HepG2 (cell line): ENCODE results near the gene FAM131C. TPM values are rescaled to one million over a fixed set of nuclear protein-coding genes. Genes with fewer than 3 reads are reported as not detected.

ENCODE experiments used
- ARHGAP35 ChIP-seq: sonication (generic); formaldehyde crosslinking; IDR thresholded peaks from 2 replicates; pipeline ENCODE4 v1.9.0; 2022; ENCODE audit warnings: mild to moderate bottlenecking, inconsistent platforms, moderate library complexity, missing genetic modification reagents, borderline replicate concordance
- ARNTL ChIP-seq: sonication (generic); formaldehyde crosslinking; IDR thresholded peaks from 2 replicates; pipeline ENCODE4 v1.4.0; 2020; ENCODE audit warnings: mild to moderate bottlenecking, missing genetic modification reagents
- ASH2L ChIP-seq: fragments of 300-600, 200-600 bp; sonication (generic); IDR thresholded peaks from 2 replicates; pipeline ENCODE4 v1.7.0; 2017; ENCODE audit warnings: low read depth, mild to moderate bottlenecking, moderate library complexity, mixed read lengths, low read length; ENCODE audit not compliant: insufficient read length
- DNMT1 ChIP-seq: sonication (generic); formaldehyde crosslinking; IDR thresholded peaks from 2 replicates; pipeline ENCODE4 v1.5.1; 2020; ENCODE audit warnings: mild to moderate bottlenecking, missing genetic modification reagents
- ELF3 ChIP-seq: IDR thresholded peaks from 2 replicates; pipeline ENCODE4 v1.6.1; 2016; ENCODE audit warnings: missing genetic modification reagents, missing compliant biosample characterization
- GTF2F1 ChIP-seq: fragments of 150-350 bp; IDR thresholded peaks from 2 replicates; pipeline ENCODE4 v1.6.1; 2014; ENCODE audit warnings: low read length
- HDAC1 ChIP-seq: sonication (generic); formaldehyde crosslinking; IDR thresholded peaks from 2 replicates; pipeline ENCODE4 v1.5.1; 2020; ENCODE audit warnings: mild to moderate bottlenecking, missing genetic modification reagents
- HDAC6 ChIP-seq: fragments of 200-600 bp; sonication (generic); IDR thresholded peaks from 2 replicates; pipeline ENCODE4 v1.7.0; 2017; ENCODE audit warnings: mild to moderate bottlenecking, antibody characterized with exemption, low read length, low read depth
- HNF4A ChIP-seq: sonication (generic); formaldehyde crosslinking; IDR thresholded peaks from 2 replicates; pipeline ENCODE4 v1.4.0; 2020; ENCODE audit warnings: missing genetic modification reagents
- NFIC ChIP-seq: IDR thresholded peaks from 2 replicates; pipeline ENCODE4 v1.6.1; 2012; ENCODE audit warnings: mild to moderate bottlenecking, low read length, inconsistent platforms
- NR2F1 ChIP-seq, 2 experiments: fragments of 450-650 bp in 1 of 2; formaldehyde crosslinking in 1 of 2; IDR thresholded peaks; 2 replicates each; pipeline versions ENCODE4 v1.5.0 to v1.6.1; 2016 to 2020; ENCODE audit warnings: mild to moderate bottlenecking in 1 of 2, missing compliant biosample characterization in 1 of 2, missing genetic modification reagents in 1 of 2, moderate library complexity in 1 of 2
- PCBP1 ChIP-seq: fragments of 200-400 bp; formaldehyde crosslinking; IDR thresholded peaks from 2 replicates; pipeline ENCODE4 v1.6.1; 2017; ENCODE audit warnings: mild to moderate bottlenecking, low read depth, low read length, borderline replicate concordance
- TARDBP ChIP-seq: sonication (generic); formaldehyde crosslinking; IDR thresholded peaks from 2 replicates; pipeline ENCODE4 v1.8.0; 2022; ENCODE audit warnings: mild to moderate bottlenecking, missing genetic modification reagents
- ZNF136 ChIP-seq: sonication (generic); formaldehyde crosslinking; IDR thresholded peaks from 2 replicates; pipeline ENCODE4 v1.8.1; 2022; ENCODE audit warnings: low read depth, mild to moderate bottlenecking, moderate library complexity, missing genetic modification reagents
- ZNF343 ChIP-seq: sonication (generic); formaldehyde crosslinking; IDR thresholded peaks from 2 replicates; pipeline ENCODE4 v1.4.0; 2020; ENCODE audit warnings: mild to moderate bottlenecking, missing genetic modification reagents
- ZNF567 ChIP-seq: sonication (generic); formaldehyde crosslinking; IDR thresholded peaks from 2 replicates; pipeline ENCODE4 v1.8.1; 2023; ENCODE audit warnings: mild to moderate bottlenecking, missing genetic modification reagents, borderline replicate concordance
- ZNF614 ChIP-seq: IDR thresholded peaks from 2 replicates; pipeline ENCODE4 v1.6.1; 2018; ENCODE audit warnings: missing biosample characterization, missing genetic modification reagents, inconsistent platforms, borderline replicate concordance
- ZNF850 ChIP-seq: sonication (generic); formaldehyde crosslinking; conservative IDR thresholded peaks from 2 replicates; pipeline ENCODE4 v1.9.0; 2021; ENCODE audit warnings: mild to moderate bottlenecking, missing genetic modification reagents
- ZSCAN20 ChIP-seq: sonication (generic); formaldehyde crosslinking; IDR thresholded peaks from 2 replicates; pipeline ENCODE4 v1.4.0; 2020; ENCODE audit warnings: missing genetic modification reagents, mild to moderate bottlenecking, borderline replicate concordance
- polyA plus RNA-seq, 8 experiments: library from polyadenylated mRNA; depleted of rRNA in 3 of 8; stranded (reverse) in 7 of 8; unstranded in 1 of 8; fragments of >200 nt; fragmentation: Illumina TruSeq in 4 of 8; extraction: Trizol in 4 of 8; gene quantifications; 2 replicates each; pipeline versions ENCODE4 v1.2.1 to v1.2.3, GENCODE V29; 2011 to 2016; ENCODE audit warnings: low read depth in 4 of 8, missing spikeins in 1 of 8, mixed read lengths in 1 of 8; ENCODE audit not compliant: insufficient read depth in 1 of 8
- total RNA-seq, 5 experiments: library from RNA; depleted of rRNA; stranded (reverse); fragments of >200 nt; fragmentation: Illumina TruSeq; extraction: Trizol; gene quantifications; 2 replicates each; pipeline ENCODE4 v1.2.3, GENCODE V29; 2016; ENCODE audit warnings: low read depth in 1 of 5
- TF ChIP-seq, protein P1 (sequence below): sonication (generic); formaldehyde crosslinking; IDR thresholded peaks from 2 replicates; pipeline ENCODE4 v1.9.0; 2021; ENCODE audit warnings: missing genetic modification reagents, mild to moderate bottlenecking, borderline replicate concordance
- TF ChIP-seq, protein P2 (sequence below): sonication (generic); formaldehyde crosslinking; IDR thresholded peaks from 2 replicates; pipeline ENCODE4 v1.9.0; 2022; ENCODE audit warnings: missing genetic modification reagents, mild to moderate bottlenecking, borderline replicate concordance
- TF ChIP-seq, protein P3 (sequence below): sonication (generic); formaldehyde crosslinking; IDR thresholded peaks from 2 replicates; pipeline ENCODE4 v1.9.0; 2021; ENCODE audit warnings: mild to moderate bottlenecking, missing genetic modification reagents

Gene FAM131C
- total and polyA plus RNA-seq, 2 of the 13 experiments (the other 11 are each of a cell fraction or from before 2014, with no cell fraction given): 0.07 TPM; not detected in 1

DNA sequence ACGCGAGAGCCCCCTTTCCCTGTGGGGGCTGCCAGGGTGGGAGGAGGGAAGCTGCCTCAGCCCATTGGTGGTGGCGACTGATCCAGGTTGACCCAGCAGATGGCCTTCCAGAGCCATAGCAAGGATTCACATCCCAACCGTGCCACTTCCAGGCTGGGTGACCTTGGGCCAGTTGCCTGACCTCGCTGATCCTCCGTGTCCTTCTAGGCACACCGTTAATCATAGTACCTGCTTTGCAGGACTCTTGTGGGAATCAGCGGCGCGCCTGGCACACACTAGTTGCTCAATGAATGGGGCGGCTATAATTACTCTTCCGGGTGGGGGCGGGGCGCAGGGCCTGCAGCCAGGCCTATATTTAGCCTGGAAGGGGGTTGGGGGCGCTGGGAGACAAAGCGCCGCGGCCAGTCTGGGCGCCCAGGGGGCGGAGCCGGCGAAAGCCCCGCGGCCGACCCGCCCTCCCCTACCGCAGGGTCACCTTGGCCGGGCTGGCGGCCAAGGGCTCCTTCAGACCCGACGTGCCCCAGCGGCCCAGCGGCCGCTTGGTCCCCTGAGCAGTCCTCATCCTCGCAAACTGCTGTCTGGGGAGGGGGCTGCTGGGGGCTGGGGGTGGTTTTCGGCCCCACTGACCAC, 60.7 kb downstream of the FAM131C start (continued):
- TF ChIP-seq ARHGAP35 (CRISPR knock-in tag) (no peak), GTF2F1 (no peak), ARNTL (CRISPR knock-in tag) (no peak), ZSCAN20 (CRISPR knock-in tag) (no peak), PCBP1 (0 out of 2 replicates have a peak, but pooled peaks have one; percentile 45), DNMT1 (CRISPR knock-in tag) (no peak), ZNF567 (no peak), ZNF343 (CRISPR knock-in tag) (no peak), HDAC1 (CRISPR knock-in tag) (peak; percentile 69), ZNF136 (CRISPR knock-in tag) (no peak), NR2F1 (CRISPR knock-in tag; IDR thresholded peaks at IDR 0.05) (no peak), ASH2L (no peak), NFIC (no peak), HDAC6 (no peak), TARDBP (no peak), ZNF850 (CRISPR knock-in tag) (no peak), ELF3 (CRISPR knock-in tag) (peak; percentile 40; the same call in 1 of the 2 replicates), ZNF614 (CRISPR knock-in tag) (no peak), HNF4A (no peak)
- TF ChIP-seq, protein P1, sequence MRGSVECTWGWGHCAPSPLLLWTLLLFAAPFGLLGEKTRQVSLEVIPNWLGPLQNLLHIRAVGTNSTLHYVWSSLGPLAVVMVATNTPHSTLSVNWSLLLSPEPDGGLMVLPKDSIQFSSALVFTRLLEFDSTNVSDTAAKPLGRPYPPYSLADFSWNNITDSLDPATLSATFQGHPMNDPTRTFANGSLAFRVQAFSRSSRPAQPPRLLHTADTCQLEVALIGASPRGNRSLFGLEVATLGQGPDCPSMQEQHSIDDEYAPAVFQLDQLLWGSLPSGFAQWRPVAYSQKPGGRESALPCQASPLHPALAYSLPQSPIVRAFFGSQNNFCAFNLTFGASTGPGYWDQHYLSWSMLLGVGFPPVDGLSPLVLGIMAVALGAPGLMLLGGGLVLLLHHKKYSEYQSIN (CRISPR knock-in tag): no peak
- TF ChIP-seq, protein P2, sequence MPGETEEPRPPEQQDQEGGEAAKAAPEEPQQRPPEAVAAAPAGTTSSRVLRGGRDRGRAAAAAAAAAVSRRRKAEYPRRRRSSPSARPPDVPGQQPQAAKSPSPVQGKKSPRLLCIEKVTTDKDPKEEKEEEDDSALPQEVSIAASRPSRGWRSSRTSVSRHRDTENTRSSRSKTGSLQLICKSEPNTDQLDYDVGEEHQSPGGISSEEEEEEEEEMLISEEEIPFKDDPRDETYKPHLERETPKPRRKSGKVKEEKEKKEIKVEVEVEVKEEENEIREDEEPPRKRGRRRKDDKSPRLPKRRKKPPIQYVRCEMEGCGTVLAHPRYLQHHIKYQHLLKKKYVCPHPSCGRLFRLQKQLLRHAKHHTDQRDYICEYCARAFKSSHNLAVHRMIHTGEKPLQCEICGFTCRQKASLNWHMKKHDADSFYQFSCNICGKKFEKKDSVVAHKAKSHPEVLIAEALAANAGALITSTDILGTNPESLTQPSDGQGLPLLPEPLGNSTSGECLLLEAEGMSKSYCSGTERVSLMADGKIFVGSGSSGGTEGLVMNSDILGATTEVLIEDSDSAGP (CRISPR knock-in tag): peak; percentile 31; the same call in 1 of the 2 replicates
- TF ChIP-seq, protein P3, sequence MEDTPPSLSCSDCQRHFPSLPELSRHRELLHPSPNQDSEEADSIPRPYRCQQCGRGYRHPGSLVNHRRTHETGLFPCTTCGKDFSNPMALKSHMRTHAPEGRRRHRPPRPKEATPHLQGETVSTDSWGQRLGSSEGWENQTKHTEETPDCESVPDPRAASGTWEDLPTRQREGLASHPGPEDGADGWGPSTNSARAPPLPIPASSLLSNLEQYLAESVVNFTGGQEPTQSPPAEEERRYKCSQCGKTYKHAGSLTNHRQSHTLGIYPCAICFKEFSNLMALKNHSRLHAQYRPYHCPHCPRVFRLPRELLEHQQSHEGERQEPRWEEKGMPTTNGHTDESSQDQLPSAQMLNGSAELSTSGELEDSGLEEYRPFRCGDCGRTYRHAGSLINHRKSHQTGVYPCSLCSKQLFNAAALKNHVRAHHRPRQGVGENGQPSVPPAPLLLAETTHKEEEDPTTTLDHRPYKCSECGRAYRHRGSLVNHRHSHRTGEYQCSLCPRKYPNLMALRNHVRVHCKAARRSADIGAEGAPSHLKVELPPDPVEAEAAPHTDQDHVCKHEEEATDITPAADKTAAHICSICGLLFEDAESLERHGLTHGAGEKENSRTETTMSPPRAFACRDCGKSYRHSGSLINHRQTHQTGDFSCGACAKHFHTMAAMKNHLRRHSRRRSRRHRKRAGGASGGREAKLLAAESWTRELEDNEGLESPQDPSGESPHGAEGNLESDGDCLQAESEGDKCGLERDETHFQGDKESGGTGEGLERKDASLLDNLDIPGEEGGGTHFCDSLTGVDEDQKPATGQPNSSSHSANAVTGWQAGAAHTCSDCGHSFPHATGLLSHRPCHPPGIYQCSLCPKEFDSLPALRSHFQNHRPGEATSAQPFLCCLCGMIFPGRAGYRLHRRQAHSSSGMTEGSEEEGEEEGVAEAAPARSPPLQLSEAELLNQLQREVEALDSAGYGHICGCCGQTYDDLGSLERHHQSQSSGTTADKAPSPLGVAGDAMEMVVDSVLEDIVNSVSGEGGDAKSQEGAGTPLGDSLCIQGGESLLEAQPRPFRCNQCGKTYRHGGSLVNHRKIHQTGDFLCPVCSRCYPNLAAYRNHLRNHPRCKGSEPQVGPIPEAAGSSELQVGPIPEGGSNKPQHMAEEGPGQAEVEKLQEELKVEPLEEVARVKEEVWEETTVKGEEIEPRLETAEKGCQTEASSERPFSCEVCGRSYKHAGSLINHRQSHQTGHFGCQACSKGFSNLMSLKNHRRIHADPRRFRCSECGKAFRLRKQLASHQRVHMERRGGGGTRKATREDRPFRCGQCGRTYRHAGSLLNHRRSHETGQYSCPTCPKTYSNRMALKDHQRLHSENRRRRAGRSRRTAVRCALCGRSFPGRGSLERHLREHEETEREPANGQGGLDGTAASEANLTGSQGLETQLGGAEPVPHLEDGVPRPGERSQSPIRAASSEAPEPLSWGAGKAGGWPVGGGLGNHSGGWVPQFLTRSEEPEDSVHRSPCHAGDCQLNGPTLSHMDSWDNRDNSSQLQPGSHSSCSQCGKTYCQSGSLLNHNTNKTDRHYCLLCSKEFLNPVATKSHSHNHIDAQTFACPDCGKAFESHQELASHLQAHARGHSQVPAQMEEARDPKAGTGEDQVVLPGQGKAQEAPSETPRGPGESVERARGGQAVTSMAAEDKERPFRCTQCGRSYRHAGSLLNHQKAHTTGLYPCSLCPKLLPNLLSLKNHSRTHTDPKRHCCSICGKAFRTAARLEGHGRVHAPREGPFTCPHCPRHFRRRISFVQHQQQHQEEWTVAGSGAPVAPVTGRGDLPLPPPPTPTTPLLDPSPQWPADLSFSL (CRISPR knock-in tag): no peak
